CD4-positive, alpha-beta T cell treated with Interleukin-1 beta for 1 hour (primary cell): Measurements from ENCODE around the gene GAMT.

ENCODE experiments used
- DNase-seq, 2 donors: peaks; one replicate each; pipeline ENCODE4 v3.0.0-alpha.2; 2020 to 2022

GAMT gene

GRCh38 chr19:1417681-1418495 lies 16.5 kb upstream of the GAMT start:
- no peak for DNase-seq

DNA sequence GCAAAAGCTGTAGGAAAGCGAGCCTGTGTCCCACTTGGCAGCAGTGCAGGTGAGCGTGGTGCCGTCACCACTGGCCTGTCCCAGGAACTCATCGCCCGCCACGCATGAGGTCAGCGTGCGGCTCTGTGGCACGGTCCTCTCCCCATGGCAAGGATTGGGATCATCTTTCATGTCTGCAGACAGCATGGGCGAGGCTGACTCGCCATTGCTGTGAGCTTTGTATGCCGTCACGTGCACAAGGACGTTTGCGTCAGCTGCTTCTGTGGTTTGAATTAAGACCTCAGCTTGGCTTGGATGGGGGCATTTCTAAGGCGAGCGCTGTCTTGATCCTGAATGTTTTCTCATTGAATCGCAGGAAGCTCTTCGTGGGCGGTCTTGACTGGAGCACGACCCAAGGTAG lies 15.8 kb upstream of the GAMT start:
- no peak for DNase-seq

DNA sequence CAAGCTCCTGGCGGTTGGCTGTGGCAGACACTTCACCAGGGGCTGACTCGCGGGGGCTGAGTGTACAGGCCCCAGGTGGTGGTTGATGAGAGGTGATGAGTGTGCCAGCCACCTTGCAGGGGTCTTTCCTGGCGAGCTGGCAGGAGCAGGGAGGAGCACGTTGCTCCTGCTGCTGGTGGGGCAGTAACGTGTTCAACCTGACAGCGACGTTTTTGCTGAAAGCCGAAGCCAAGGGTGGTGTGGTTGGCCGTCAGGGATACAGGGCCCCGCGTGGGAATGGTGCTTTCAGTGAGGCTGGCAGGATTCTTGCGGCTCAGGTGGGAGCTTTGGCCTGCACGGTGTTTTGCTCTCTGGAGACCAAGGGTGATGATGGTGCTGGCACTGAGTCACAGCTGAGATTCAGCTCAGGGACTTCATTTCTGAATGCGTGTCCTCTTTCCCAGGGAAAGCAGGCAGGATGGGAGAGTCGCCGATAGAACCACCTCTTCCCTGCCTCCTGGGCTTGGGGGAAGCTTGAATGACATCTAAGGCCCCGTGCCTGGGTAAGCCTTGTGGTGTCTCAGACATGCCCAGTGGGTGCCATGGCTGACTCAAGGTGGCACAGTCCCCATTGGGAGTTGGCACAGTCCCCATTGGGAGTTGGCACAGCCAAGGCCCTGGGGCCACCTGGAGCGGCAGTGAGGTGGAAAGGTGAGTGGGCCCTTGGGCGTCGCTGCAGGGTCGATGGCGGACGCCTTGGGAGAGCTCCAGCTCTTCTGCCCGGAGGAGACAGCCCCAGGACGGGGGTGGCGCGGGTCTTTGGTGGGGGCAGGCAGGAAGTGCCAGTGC lies 14.9 kb upstream of the GAMT start:
- no peak for DNase-seq

DNA sequence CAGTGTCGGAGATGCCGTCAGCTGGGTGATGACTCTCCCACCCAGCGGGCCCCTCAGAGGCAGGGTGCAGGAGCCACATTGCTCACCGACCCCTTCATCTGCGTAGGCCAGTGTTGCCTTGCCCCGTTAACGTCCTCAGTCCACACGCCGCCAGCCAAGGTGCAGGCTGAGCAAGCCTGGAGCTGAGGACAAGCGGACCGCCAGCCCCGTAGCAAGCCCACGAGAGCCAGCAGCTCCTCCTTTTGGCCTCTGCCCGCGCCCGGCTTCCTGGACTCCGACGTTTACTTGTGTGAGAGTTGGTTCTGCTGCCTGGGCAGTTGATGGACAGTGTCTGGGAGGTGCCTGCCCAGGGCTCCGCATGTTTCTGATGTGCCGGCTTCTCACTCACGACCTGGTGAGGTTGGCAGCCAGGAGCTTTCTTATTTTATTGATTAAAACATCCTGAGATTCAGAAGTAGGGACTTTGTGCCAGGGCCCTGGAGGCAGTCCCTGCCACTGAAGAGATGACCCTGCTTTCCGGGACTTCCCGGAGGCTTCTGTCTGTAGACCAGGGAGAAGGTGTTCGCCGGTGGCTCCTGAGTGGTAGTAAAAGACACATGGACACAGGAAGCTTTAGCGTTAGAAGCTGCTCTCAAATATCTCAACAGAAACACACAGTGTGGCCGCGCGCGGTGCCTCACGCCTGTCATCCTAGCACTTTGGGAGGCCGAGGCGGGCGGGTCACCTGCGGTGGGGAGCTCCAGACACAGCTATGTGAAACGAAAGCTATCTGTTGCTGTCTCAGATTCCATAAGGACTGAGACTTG lies 11.9 kb upstream of the GAMT start:
- DNase-seq, result no peak

GRCh38 chr19:1412323-1412923 lies 11.1 kb upstream of the GAMT start:
- no peak for DNase-seq

GRCh38 chr19:1411255-1412191 lies 10.2 kb upstream of the GAMT start:
- DNase-seq, result peak; percentile 32 to 52

- no peak for DNase-seq
These were observed 9.4 kb upstream of the GAMT start for GRCh38 chr19:1410789-1411188.

GRCh38 chr19:1410136-1410786 lies 8.9 kb upstream of the GAMT start:
- no peak for DNase-seq

- DNase-seq, result no peak
These were observed 8.1 kb upstream of the GAMT start for GRCh38 chr19:1409204-1410005.

- peak; percentile 60 to 67 for DNase-seq
These were observed 7.2 kb upstream of the GAMT start for GRCh38 chr19:1408300-1409203.

- peak; percentile 26 to 34 for DNase-seq
These were observed 6.4 kb upstream of the GAMT start, which contains the start of gene DAZAP1 for GRCh38 chr19:1407528-1408299. Gene DAZAP1 (plus strand): TSS chr19:1407586. CDS start chr19:1407774, 188 bp downstream.

- DNase-seq, result peak; percentile 99 to 100
These were observed 5.6 kb upstream of the GAMT start for GRCh38 chr19:1406774-1407527.

- no peak for DNase-seq
These were observed 1.2 kb upstream of the GAMT start for GRCh38 chr19:1402411-1403070.

GRCh38 chr19:1401889-1402217 lies 511 bp upstream of the GAMT start:
- no peak for DNase-seq

DNA sequence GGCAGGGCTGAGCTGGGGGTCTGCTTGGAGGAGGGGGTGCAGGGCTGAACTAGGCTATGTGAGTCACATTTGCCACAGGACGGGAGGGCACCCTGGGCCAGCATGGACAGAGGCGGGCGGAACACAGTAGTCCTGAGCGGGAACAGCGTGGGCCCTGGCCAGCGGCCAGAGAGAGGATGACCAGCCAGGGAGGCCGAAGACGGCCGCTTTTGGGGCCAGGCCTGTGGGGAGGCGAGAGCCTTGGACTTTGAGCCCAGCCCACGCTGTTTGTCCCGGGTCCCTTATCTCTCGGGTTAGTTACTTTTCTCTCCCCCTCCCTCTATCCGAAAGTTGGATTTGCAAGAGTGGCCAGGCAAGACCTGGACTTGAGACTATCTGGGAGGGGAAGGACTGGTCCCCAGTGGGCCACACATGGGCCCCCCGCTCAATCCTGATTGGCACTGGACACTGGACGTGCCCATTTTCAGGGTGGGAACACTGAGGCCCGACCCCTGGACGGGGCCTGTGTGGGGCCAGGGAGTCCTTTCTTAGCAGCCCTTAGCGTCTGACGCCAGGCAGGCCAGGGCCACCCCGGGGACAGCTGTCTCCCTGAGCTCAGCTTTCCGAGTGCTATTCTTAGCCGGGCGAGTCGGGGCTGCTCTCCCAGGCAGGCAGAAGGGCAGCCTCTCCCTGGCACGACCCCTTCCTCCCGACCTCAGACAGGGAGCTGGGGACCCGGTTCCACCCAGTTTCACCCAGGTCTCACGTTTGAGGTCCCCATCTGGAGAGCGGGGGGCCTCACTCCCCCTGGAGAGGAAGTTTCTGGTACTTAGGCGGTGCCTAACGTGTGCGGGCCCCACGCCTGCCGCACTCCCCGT lies 833 bp downstream of the GAMT start:
- no peak for DNase-seq

GRCh38 chr19:1399745-1400144 lies 1.6 kb downstream of the GAMT start:
- no peak for DNase-seq
